ENCODE results near the gene RNF152.

- TF ChIP-seq CTCF (IDR thresholded peaks at IDR 0.05) (no peak), POLR2A (IDR thresholded peaks at IDR 0.05) (no peak)
Measured at GRCh38 chr18:61861372-61861771, 31.4 kb downstream of the RNF152 start.
